Breast epithelium (tissue), 3 donors: ENCODE data around the gene PTPRO.

Experiments used
- POLR2A ChIP-seq: fragments of 450-650 bp; IDR thresholded peaks from one replicate; pipeline ENCODE4 v1.6.1; 2016; ENCODE audit warnings: antibody characterized with exemption, mild to moderate bottlenecking, moderate library complexity
- TF ChIP-seq, protein P1 (sequence below), 3 donors: fragments of 450-650 bp; IDR thresholded peaks; one replicate each; pipeline ENCODE4 v1.5.1; 2016 to 2017; ENCODE audit warnings: antibody characterized with exemption in 3 of 3, mild to moderate bottlenecking in 3 of 3, moderate library complexity in 3 of 3

DNA sequence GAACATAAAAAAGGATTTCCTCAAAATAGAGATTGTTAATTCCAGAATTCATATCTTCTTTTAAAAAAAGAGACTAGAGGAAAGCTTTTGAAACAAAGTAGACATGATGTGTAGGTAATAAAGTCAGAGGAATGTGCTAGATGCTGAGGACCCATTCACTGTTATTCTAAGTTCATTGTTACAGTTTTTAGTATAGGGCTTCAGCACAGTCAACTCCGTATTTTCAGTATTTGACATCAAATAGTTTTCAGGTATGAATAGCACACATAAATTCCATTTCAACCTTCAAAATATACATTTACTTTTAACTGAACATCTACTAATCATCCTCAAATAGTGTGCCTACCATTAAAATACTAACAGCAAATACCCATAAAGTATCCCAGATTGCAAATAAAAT lies 239.1 kb downstream of the PTPRO start:
- no peak for TF ChIP-seq POLR2A
- TF ChIP-seq, protein P1, sequence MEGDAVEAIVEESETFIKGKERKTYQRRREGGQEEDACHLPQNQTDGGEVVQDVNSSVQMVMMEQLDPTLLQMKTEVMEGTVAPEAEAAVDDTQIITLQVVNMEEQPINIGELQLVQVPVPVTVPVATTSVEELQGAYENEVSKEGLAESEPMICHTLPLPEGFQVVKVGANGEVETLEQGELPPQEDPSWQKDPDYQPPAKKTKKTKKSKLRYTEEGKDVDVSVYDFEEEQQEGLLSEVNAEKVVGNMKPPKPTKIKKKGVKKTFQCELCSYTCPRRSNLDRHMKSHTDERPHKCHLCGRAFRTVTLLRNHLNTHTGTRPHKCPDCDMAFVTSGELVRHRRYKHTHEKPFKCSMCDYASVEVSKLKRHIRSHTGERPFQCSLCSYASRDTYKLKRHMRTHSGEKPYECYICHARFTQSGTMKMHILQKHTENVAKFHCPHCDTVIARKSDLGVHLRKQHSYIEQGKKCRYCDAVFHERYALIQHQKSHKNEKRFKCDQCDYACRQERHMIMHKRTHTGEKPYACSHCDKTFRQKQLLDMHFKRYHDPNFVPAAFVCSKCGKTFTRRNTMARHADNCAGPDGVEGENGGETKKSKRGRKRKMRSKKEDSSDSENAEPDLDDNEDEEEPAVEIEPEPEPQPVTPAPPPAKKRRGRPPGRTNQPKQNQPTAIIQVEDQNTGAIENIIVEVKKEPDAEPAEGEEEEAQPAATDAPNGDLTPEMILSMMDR (IDR thresholded peaks at IDR 0.05) = no peak
